NB4 (cell line): Measurements from ENCODE around the gene CTTN.
"Not testable (repeated sequence)": the region's sequence is repeated elsewhere in the genome, so short reads cannot be mapped to it uniquely, and the experiment has no call there.

ENCODE experiments used
- DNase-seq: peaks from one replicate; pipeline ENCODE4 v3.0.0; 2010; ENCODE audit warnings: low read depth
- H3K4me3 ChIP-seq: one replicate; pipeline ENCODE4 v1.5.1; 2011; ENCODE audit warnings: mild to moderate bottlenecking, low read depth, low read length, moderate library complexity
- MYC ChIP-seq: IDR thresholded peaks from 2 replicates; pipeline ENCODE4 v1.6.1; 2011; ENCODE audit warnings: low read depth, low read length
- POLR2A ChIP-seq: IDR thresholded peaks from 2 replicates; pipeline ENCODE4 v1.6.1; 2011; ENCODE audit warnings: mild to moderate bottlenecking; ENCODE audit not compliant: insufficient read length; ENCODE audit errors: extremely low read depth
- TF ChIP-seq, protein P1 (sequence below): IDR thresholded peaks from one replicate; pipeline ENCODE4 v1.5.1; 2012; ENCODE audit warnings: low read depth, low read length
- TF ChIP-seq, protein P2 (sequence below): IDR thresholded peaks from 2 replicates; pipeline ENCODE4 v1.6.1; 2011; ENCODE audit warnings: low read depth, low read length

Gene CTTN

DNA sequence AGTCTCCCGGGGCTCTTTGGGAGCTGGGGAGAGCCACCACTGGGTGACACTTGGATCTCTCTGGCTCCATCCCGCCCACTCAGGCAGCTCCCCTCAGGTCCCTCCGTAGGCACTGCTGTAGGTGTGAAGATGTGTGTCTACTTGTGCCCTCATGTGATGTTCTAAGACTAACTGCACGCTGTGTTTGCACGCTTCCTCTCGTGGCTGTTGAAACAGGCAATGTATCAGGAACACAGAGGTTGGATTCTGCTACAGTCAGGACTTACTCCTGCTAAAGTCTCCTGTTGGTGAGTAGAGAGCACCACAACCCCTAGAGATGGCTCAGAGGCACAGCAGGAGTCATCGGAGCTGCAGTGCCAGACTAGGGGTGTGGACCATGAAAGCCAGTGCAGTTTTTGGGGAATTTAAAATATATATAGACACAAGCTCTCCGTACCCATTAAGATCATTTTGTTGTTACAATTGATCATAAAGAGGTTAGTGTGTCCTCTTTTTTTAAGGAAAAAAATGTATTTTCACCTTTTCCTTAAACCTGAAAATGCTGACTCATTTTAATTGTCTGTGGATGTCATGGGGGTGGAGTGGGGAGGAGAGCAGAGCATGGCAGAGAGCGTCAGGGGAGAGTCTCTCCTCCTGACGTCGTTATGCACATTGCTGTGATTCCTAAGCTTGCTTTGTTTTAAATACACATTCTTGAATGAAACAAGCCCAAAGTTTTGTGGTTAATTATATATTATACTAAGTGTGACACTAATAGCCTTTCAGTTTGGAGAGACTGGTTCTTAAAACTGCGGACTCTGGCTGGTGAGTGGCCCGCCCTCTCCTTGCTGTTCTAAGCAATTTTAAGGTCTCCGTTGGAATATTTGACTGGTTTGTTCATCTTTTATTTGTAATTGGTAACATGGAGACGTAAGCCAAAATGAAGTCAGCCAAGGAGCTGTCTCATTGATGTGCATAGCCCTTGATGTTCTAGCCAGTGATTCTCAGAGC, 16.2 kb upstream of the CTTN start:
- H3K4me3 ChIP-seq = no peak overlapping the region
- TF ChIP-seq MYC = no peak
- no peak for TF ChIP-seq POLR2A
- TF ChIP-seq, protein P1, sequence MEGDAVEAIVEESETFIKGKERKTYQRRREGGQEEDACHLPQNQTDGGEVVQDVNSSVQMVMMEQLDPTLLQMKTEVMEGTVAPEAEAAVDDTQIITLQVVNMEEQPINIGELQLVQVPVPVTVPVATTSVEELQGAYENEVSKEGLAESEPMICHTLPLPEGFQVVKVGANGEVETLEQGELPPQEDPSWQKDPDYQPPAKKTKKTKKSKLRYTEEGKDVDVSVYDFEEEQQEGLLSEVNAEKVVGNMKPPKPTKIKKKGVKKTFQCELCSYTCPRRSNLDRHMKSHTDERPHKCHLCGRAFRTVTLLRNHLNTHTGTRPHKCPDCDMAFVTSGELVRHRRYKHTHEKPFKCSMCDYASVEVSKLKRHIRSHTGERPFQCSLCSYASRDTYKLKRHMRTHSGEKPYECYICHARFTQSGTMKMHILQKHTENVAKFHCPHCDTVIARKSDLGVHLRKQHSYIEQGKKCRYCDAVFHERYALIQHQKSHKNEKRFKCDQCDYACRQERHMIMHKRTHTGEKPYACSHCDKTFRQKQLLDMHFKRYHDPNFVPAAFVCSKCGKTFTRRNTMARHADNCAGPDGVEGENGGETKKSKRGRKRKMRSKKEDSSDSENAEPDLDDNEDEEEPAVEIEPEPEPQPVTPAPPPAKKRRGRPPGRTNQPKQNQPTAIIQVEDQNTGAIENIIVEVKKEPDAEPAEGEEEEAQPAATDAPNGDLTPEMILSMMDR = no peak
- TF ChIP-seq, protein P2, sequence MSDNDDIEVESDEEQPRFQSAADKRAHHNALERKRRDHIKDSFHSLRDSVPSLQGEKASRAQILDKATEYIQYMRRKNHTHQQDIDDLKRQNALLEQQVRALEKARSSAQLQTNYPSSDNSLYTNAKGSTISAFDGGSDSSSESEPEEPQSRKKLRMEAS = no peak
- no peak for DNase-seq

- TF ChIP-seq POLR2A = no peak
- TF ChIP-seq, protein P1 = no peak
- TF ChIP-seq, protein P2 = no peak
- TF ChIP-seq MYC = no peak
- H3K4me3 ChIP-seq = no peak overlapping the region
- no peak for DNase-seq
Observed at GRCh38 chr11:70383664-70384565, 14.4 kb upstream of the CTTN start.

- no peak for DNase-seq
- H3K4me3 ChIP-seq = no peak overlapping the region
- TF ChIP-seq MYC = no peak
- TF ChIP-seq, protein P2 = no peak
- TF ChIP-seq, protein P1 = no peak
- TF ChIP-seq POLR2A = no peak
Observed at GRCh38 chr11:70384566-70385152, 13.7 kb upstream of the CTTN start.

GRCh38 chr11:70387564-70387963, 10.8 kb upstream of the CTTN start:
- no peak for DNase-seq
- no peak for TF ChIP-seq POLR2A
- TF ChIP-seq, protein P1 = no peak
- TF ChIP-seq, protein P2 = no peak
- TF ChIP-seq MYC = no peak
- H3K4me3 ChIP-seq = no peak overlapping the region

DNA sequence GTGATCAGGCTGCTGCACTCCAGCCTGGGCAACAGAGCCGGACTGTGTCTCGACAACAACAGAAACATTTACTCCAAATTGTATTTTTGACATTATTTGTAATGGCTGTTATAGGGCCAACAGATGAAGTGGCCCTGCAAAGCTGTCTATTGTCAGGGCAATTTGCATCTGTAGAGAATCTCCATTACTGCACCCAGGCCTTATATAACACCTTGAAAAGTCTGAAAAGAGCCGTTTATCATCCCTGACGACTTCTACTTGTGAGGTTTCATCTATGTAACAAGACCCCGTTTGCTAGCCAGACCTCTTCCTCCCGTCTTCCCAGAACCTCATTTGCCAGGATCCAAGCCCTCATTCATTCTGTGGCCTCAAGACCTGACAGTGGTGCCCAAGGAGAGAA, 9.1 kb upstream of the CTTN start:
- H3K4me3 ChIP-seq = no peak overlapping the region
- DNase-seq = no peak
- TF ChIP-seq, protein P1 = no peak
- no peak for TF ChIP-seq POLR2A
- no peak for TF ChIP-seq MYC
- TF ChIP-seq, protein P2 = no peak

DNA sequence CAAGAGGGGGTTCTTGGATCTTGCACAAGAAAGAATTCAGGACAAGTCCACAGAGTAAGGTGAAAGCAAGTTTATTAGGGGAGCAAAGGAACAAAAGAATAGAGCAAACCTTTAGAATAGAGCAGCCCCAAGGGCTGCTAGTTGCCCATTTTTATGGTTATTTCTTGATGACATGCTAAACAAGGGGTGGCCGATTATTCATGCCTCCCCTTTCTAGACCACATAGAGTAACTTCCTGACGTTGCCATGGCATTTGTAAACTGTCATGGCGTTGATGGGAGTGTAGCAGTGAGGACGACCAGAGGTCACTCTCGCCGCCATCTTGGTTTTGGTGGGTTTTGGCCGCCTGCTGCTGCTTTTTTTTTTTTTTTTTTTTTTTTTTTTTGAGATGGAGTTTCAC, 7.4 kb upstream of the CTTN start:
- not testable (repeated sequence) for H3K4me3 ChIP-seq, DNase-seq
